PC-3 (cell line): ENCODE results near the gene METTL5. TPM values are rescaled to one million over a fixed set of nuclear protein-coding genes. Genes with fewer than 3 reads are reported as not detected.
"Not testable (repeated sequence)": the region's sequence is repeated elsewhere in the genome, so short reads cannot be mapped to it uniquely, and the experiment has no call there.

Experiments
- ATAC-seq: fragments of 200-7000 bp; cut with Tn5 transposase; 2 replicates; pipeline ENCODE4 v1.9.1; 2020; ENCODE audit warnings: mild to moderate bottlenecking, moderate library complexity
- BruUV-seq: library from RNA; stranded (reverse); fragments of 400-500 nt; replicated peaks from 2 replicates; lab custom pipeline; 2021; lab: Mats Ljungman, UMichigan
- CTCF ChIA-PET: fragments of 300-600 bp; sonication (Branson Sonifier 250); formaldehyde crosslinking; loops from one replicate; lab custom pipeline; 2022; ENCODE audit warnings: antibody characterized with exemption; lab: Charles Lee
- POLR2A ChIA-PET: fragments of 300-600 bp; sonication (Branson Sonifier 250); formaldehyde crosslinking; loops from one replicate; lab custom pipeline; 2022; ENCODE audit warnings: antibody characterized with exemption; ENCODE audit not compliant: unreplicated experiment; lab: Charles Lee
- DNase-seq: peaks from one replicate; pipeline ENCODE4 v3.0.0-alpha.2; 2015
- H2AFZ ChIP-seq: fragments of 300-600 bp; sonication (generic); 2 replicates; pipeline ENCODE4 v1.6.0; 2016; ENCODE audit warnings: antibody characterized with exemption, low read length
- H3F3A ChIP-seq: fragments of 300-600 bp; sonication (generic); one replicate; pipeline ENCODE4 v1.6.0; 2017; ENCODE audit warnings: antibody characterized with exemption, low read length, control low read depth, mild to moderate bottlenecking; ENCODE audit not compliant: unreplicated experiment
- H3K27ac ChIP-seq: fragments of 300-600 bp; sonication (generic); 2 replicates; pipeline ENCODE4 v1.5.1; 2016; ENCODE audit warnings: mild to moderate bottlenecking, low read length
- H3K27me3 ChIP-seq: fragments of 300-600 bp; sonication (generic); 2 replicates; pipeline ENCODE4 v1.6.1; 2016; ENCODE audit warnings: low read length, mixed read lengths
- H3K36me3 ChIP-seq: fragments of 300-600 bp; sonication (generic); 2 replicates; pipeline ENCODE4 v1.6.1; 2016; ENCODE audit warnings: low read depth, mixed run types, low read length, mixed read lengths
- H3K4me1 ChIP-seq: fragments of 300-600 bp; sonication (generic); 2 replicates; pipeline ENCODE4 v1.5.1; 2016; ENCODE audit warnings: low read length; ENCODE audit not compliant: insufficient read depth
- H3K4me2 ChIP-seq: fragments of 300-600 bp; sonication (generic); 2 replicates; pipeline ENCODE4 v1.6.0; 2016; ENCODE audit warnings: low read length
- H3K4me3 ChIP-seq: fragments of 300-600 bp; sonication (generic); 2 replicates; pipeline ENCODE4 v1.5.1; 2016; ENCODE audit warnings: mild to moderate bottlenecking, low read length, mixed read lengths
- H3K79me2 ChIP-seq: fragments of 300-600 bp; sonication (generic); 2 replicates; pipeline ENCODE4 v1.6.1; 2017; ENCODE audit warnings: low read length, mixed read lengths
- H3K9ac ChIP-seq: fragments of 300-600 bp; sonication (generic); 2 replicates; pipeline ENCODE4 v1.6.0; 2016; ENCODE audit warnings: mild to moderate bottlenecking, low read length
- H3K9me2 ChIP-seq: fragments of 300-600 bp; sonication (generic); replicated peaks from 2 replicates; pipeline ENCODE4 v1.6.1; 2016; ENCODE audit warnings: mixed run types, low read length, mixed read lengths
- H3K9me3 ChIP-seq: fragments of 300-600 bp; sonication (generic); 2 replicates; pipeline ENCODE4 v1.6.1; 2016; ENCODE audit warnings: low read length, mixed read lengths
- H4K20me1 ChIP-seq: fragments of 300-600 bp; sonication (generic); 2 replicates; pipeline ENCODE4 v1.6.1; 2016; ENCODE audit warnings: low read length, mixed read lengths
- EZH2 ChIP-seq: fragments of 300-600 bp; sonication (generic); IDR thresholded peaks from one replicate; pipeline ENCODE4 v1.6.1; 2017; ENCODE audit warnings: antibody characterized with exemption, mild to moderate bottlenecking, low read length; ENCODE audit not compliant: unreplicated experiment
- EZH2phosphoT487 ChIP-seq: fragments of 300-600 bp; sonication (generic); IDR thresholded peaks from 2 replicates; pipeline ENCODE4 v1.6.1; 2018; ENCODE audit warnings: mild to moderate bottlenecking, antibody characterized with exemption, low read length, borderline replicate concordance
- intact Hi-C: fragments of 100-400 bp; cut with micrococcal nuclease; formaldehyde crosslinking; loops from 2 replicates; pipeline ENCODE4 v1.9.0; 2023
- total RNA-seq: library from RNA; depleted of rRNA; stranded (reverse); fragments of >200 nt; gene quantifications from 2 replicates; pipeline ENCODE4 v1.2.3, GENCODE V29; 2014
- TF ChIP-seq, protein P1 (sequence below): fragments of 300-600 bp; sonication (generic); conservative IDR thresholded peaks from 2 replicates; pipeline ENCODE4 v1.5.1; 2017; ENCODE audit warnings: antibody characterized with exemption, low read depth, mild to moderate bottlenecking, low read length

METTL5 gene
- total RNA-seq, 1 experiment from 2014 or later: 61.1 TPM

DNA sequence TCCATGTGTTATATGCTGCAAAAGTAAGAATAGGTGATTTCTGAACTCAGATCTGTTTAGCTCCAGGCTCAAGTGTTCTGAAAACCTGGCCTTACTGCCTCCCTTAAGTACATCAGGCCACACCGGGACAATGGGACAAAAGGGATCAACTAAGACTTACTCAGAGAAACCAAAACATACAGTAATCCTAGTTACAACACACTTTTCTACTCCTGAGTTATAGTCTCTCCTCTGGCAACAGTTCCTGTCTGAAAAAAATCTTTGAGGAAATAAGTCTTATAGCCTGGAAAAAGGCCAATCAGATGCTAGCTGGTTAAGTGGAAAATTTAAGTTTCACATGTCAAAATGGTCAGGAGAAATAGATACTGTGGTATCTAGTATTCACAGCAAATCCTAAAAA, 5.6 kb downstream of the METTL5 start:
- no peaks in the 10 kb centered on the region for H3K9me3 ChIP-seq
- H3K27ac ChIP-seq: peak overlapping the region; percentile 54
- POLR2A ChIA-PET: no interaction called here
- intact Hi-C loops: no loop called here
- H2AFZ ChIP-seq: no peak overlapping the region
- H3K27me3 ChIP-seq: no peaks in the 10 kb centered on the region
- CTCF ChIA-PET: no interaction called here
- peak; percentile 74 for DNase-seq
- H3K4me2 ChIP-seq: peak overlapping the region; percentile 76
- TF ChIP-seq, protein P1, sequence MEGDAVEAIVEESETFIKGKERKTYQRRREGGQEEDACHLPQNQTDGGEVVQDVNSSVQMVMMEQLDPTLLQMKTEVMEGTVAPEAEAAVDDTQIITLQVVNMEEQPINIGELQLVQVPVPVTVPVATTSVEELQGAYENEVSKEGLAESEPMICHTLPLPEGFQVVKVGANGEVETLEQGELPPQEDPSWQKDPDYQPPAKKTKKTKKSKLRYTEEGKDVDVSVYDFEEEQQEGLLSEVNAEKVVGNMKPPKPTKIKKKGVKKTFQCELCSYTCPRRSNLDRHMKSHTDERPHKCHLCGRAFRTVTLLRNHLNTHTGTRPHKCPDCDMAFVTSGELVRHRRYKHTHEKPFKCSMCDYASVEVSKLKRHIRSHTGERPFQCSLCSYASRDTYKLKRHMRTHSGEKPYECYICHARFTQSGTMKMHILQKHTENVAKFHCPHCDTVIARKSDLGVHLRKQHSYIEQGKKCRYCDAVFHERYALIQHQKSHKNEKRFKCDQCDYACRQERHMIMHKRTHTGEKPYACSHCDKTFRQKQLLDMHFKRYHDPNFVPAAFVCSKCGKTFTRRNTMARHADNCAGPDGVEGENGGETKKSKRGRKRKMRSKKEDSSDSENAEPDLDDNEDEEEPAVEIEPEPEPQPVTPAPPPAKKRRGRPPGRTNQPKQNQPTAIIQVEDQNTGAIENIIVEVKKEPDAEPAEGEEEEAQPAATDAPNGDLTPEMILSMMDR: no peak
- TF ChIP-seq EZH2phosphoT487 (no peak), EZH2 (no peak)
- H3K9me2 ChIP-seq: no peaks in the 10 kb centered on the region
- H3K9ac ChIP-seq: no peak overlapping the region
- no peak overlapping the region for H3K4me3 ChIP-seq
- peaks cover 39% of the 10 kb centered on the region for H3K79me2 ChIP-seq
- no TSS peak for BruUV-seq
- peaks cover 69% of the 10 kb centered on the region for H3K4me1 ChIP-seq
- peaks cover 4% of the 10 kb centered on the region for H3K36me3 ChIP-seq
- no peaks in the 10 kb centered on the region for H4K20me1 ChIP-seq
- H3F3A ChIP-seq: peaks cover 16% of the 10 kb centered on the region
- 0 out of 2 replicates have a peak, but pooled peaks have one; percentile 9 for ATAC-seq

DNA sequence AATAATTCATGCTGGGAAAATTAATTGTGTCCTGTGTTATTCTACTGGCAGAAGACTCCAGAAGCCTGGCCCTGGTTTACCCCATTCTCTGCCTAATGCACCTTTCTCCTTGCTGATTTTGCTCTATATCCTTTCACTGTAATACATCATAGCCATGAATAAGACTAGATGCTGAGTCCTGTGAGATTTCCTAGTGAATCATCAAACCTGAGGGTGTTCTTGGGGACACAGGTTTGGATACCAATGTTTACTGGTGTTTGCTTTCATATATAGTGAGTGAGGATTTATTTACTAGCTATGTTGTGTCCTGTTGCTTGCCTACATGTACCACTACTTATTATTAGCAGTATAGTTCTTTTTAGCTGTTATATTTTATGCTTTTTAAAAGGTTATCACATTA, 6.5 kb downstream of the METTL5 start:
- no peaks in the 10 kb centered on the region for H3K9me3 ChIP-seq
- ChIA-PET POLR2A (no interaction called here), CTCF (no interaction called here)
- H3K4me3 ChIP-seq: no peak overlapping the region
- H3K9me2 ChIP-seq: no peaks in the 10 kb centered on the region
- no TSS peak for BruUV-seq
- no peak overlapping the region for H2AFZ ChIP-seq
- intact Hi-C loops: no loop called here
- no peak overlapping the region for H3K9ac ChIP-seq
- H3K27ac ChIP-seq: peak overlapping the region; percentile 54
- TF ChIP-seq EZH2phosphoT487: no peak
- TF ChIP-seq, protein P1: no peak
- TF ChIP-seq EZH2: no peak
- peaks cover 30% of the 10 kb centered on the region for H3K79me2 ChIP-seq
- H4K20me1 ChIP-seq: no peaks in the 10 kb centered on the region
- H3K4me2 ChIP-seq: peak overlapping the region; percentile 76; the same call in 1 of the 2 replicates
- H3K27me3 ChIP-seq: no peaks in the 10 kb centered on the region
- H3K4me1 ChIP-seq: peaks cover 62% of the 10 kb centered on the region
- ATAC-seq (peak; percentile 19), DNase-seq (peak; percentile 65)
- H3K36me3 ChIP-seq: peaks cover 7% of the 10 kb centered on the region
- peaks cover 16% of the 10 kb centered on the region for H3F3A ChIP-seq

DNA sequence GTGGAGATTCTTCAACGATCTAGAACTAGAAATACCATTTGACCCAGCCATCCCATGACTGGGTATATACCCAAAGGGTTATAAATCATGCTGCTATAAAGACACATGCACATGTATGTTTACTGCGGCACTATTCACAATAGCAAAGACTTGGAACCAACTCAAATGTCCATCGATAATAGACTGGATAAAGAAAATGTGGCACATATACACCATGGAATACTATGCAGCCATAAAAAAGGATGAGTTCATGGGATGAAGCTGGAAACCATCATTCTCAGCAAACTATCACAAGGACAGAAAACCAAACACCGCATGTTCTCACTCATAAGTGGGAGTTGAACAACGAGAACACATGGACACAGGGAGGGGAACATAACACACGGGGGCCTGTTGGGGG, 7.3 kb downstream of the METTL5 start:
- ATAC-seq, H3K9me3 ChIP-seq, DNase-seq, H3K4me3 ChIP-seq, POLR2A ChIA-PET, H3K4me2 ChIP-seq, H3K27me3 ChIP-seq, CTCF ChIA-PET, intact Hi-C loops, H4K20me1 ChIP-seq, BruUV-seq, H3K27ac ChIP-seq, H3K9ac ChIP-seq, H3K9me2 ChIP-seq, H2AFZ ChIP-seq: not testable (repeated sequence)
- Histone ChIP-seq H3K4me1 (peaks cover 54% of the 10 kb centered on the region), H3K79me2 (peaks cover 22% of the 10 kb centered on the region), H3K36me3 (peaks cover 13% of the 10 kb centered on the region), H3F3A (peaks cover 16% of the 10 kb centered on the region)

DNA sequence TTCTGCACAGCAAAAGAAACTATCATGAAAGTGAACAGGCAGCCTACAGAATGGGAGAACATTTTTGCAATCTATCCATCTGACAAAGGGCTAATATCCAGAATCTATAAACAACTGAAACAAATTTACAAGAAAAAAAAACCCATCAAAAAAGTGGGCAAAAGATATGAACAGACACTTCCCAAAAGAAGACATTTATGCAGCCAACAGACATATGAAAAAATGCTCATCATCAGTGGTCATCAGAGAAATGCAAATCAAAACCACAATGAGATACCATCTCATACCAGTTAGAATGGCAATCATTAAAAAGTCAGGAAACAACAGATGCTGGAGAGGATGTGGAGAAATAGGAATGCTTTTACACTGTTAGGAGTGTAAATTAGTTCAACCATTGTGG, 7.7 kb downstream of the METTL5 start:
- H3K27ac ChIP-seq, DNase-seq, intact Hi-C loops, H3K27me3 ChIP-seq, BruUV-seq, H3K4me2 ChIP-seq, H3K4me3 ChIP-seq, POLR2A ChIA-PET, H3K9me2 ChIP-seq, CTCF ChIA-PET, H2AFZ ChIP-seq, H3K9ac ChIP-seq, H4K20me1 ChIP-seq, ATAC-seq, H3K9me3 ChIP-seq: not testable (repeated sequence)
- H3F3A ChIP-seq: peaks cover 16% of the 10 kb centered on the region
- peaks cover 50% of the 10 kb centered on the region for H3K4me1 ChIP-seq
- peaks cover 18% of the 10 kb centered on the region for H3K79me2 ChIP-seq
- peaks cover 17% of the 10 kb centered on the region for H3K36me3 ChIP-seq
